D721Med (cell line): Measurements from ENCODE around the gene VAC14.
"Not testable (repeated sequence)": the region's sequence is repeated elsewhere in the genome, so short reads cannot be mapped to it uniquely, and the experiment has no call there.

Source experiments
- DNase-seq: peaks from one replicate; pipeline ENCODE4 v3.0.0; 2011; ENCODE audit warnings: low spot score; ENCODE audit not compliant: insufficient read length
- FAIRE-seq: peaks from 2 replicates; lab custom pipeline; 2011; peaks lifted over from hg19 to GRCh38; lab: Jason Lieb, UNC
- TF ChIP-seq, protein P1 (sequence below): IDR thresholded peaks from 2 replicates; pipeline ENCODE4 v1.5.1; 2012; ENCODE audit warnings: mild to moderate bottlenecking, control low read depth; ENCODE audit not compliant: insufficient read depth; ENCODE audit errors: missing control alignments

VAC14 gene

DNA sequence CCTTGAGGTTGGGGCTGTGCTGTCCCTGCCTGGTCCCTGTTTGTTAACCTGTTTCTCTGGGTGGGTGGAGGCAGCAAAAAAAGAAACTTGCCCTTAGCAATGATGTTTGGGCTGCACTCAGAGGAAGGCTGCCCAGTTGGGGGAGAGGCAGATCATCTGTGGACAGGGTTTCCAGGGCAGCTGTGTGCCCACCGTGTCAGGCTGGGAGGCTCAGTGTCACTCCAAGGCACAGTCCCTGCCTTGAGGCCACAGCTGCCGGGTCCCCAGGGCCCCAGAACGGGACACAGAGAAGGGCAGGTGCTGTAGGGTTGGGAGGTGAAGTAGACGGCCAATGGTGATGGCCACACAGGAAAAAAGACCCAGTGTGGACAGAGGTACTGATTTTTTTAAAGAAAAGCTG, 150.7 kb downstream of the VAC14 start:
- FAIRE-seq (no peak), DNase-seq (no peak)
- TF ChIP-seq, protein P1, sequence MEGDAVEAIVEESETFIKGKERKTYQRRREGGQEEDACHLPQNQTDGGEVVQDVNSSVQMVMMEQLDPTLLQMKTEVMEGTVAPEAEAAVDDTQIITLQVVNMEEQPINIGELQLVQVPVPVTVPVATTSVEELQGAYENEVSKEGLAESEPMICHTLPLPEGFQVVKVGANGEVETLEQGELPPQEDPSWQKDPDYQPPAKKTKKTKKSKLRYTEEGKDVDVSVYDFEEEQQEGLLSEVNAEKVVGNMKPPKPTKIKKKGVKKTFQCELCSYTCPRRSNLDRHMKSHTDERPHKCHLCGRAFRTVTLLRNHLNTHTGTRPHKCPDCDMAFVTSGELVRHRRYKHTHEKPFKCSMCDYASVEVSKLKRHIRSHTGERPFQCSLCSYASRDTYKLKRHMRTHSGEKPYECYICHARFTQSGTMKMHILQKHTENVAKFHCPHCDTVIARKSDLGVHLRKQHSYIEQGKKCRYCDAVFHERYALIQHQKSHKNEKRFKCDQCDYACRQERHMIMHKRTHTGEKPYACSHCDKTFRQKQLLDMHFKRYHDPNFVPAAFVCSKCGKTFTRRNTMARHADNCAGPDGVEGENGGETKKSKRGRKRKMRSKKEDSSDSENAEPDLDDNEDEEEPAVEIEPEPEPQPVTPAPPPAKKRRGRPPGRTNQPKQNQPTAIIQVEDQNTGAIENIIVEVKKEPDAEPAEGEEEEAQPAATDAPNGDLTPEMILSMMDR = no peak

DNA sequence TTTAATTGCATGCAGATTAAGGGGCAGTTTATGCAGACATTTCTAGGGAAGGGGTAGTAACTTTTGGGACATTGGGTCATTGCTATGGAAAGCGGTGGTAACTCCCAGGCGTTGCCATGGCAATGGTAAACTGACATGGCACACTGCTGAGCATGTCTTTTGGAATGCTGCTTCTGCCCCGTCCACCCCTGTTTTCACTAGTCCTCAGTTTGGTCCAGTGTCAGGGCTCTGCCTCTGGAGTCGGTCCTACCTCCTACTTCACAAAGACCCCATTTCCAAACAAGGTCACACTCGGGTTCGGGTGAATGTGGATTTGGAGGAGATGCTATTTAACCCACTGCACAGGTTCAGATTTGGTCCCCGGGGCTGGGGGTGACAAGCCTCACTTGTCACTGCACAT, 151.7 kb downstream of the VAC14 start:
- FAIRE-seq = no peak
- DNase-seq = no peak
- TF ChIP-seq, protein P1 = no peak

DNA sequence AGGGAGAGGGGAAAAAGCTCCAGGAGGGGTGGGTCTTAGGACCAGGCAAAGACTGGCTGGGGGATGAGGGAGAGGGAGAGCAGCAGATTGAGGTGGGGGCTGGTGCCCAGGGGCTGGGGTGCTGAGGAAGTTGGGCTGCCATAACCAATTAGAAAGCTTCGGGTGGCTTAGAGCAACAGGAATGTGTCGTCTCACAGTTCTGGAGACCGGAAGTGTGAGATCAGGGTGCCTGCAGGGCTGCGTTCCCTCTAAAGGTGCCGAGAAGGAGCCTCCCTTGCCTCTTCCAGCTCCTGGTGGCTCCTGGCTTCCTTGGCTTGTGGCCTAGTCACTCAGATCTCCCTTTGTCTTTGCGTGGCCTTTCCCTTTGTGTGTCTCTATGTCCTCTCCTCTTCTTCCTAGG, 152.4 kb downstream of the VAC14 start:
- TF ChIP-seq, protein P1 = no peak
- no peak for DNase-seq
- FAIRE-seq = no peak

DNA sequence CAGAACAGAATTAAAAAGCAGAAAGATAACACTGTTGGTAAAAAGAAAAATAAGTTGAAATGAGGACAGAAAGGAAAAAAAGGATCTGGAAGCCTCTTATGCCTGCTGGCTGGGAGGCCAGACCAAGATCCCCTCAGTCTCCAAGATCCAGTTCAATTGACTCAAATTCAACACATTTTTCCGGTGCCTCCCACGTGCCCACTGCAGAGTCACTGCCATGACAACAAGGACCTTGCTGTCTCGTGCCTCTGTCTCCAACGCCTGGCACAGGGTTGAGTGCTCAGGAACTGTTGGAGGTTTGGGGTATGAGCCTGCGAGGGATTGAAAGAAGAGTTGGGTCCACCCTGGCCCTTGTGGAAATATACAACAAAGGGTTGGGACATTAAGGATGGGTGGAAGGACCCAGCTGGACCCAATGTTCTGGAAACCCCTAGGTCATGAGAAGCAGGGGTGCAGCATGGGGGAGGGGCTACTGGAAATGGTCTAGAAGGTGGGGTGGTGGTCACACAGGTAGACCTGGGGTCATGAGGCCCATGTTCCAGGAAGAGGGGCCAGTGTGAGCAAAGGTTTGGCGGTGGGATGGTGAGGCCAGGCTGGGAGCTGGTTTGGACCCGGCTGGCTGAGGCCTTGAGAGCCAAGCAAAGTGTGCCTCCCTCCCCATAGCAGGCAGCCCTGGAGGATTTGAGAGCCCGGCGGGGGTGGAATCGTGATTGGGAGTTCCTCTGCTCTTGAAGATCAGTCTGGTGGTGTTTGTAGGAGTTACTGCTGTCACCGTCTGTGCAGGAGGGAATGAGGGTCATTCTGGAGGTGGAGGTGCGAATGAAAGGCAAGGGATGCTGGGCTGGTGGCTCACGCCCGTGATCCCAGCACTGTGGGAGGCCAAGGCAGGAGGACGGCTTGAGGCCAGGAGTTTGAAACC, 153.3 kb downstream of the VAC14 start:
- TF ChIP-seq, protein P1 = no peak
- FAIRE-seq (no peak), DNase-seq (no peak)

DNA sequence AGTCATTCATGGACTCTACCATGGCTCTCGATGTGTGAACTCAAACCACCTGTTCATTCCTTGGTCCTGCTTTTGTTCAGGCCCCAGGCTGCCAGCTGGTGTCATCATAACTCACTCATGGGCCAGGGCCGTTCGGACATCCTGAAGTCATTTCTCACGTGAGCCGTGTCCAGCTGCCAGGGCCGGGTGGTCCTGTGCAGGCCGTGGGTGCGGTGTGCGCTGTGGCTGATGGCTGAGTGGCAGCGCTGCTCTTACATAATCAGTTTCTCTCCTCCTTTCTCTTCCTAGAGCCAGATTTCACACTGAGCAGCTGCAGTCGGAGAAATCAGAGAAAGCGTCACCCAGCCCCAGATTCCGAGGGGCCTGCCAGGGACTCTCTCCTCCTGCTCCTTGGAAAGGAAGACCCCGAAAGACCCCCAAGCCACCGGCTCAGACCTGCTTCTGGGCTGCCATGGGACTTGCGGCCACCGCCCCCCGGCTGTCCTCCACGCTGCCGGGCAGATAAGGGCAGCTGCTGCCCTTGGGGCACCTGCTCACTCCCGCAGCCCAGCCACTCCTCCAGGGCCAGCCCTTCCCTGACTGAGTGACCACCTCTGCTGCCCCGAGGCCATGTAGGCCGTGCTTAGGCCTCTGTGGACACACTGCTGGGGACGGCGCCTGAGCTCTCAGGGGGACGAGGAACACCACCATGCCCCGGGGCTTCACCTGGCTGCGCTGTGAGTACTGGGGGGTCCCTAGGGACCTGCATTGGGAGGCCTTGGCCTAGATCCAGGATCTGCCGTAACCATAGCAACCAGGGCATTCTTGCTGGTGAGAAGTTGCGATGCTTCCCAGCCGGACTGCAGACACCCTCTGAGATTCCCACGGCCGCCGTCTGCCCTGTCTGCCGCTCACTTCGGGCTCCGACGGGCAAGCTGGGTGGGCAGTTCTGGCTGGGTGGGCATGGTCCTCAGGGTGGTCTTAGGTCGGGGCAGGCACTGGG, 154.4 kb downstream of the VAC14 start, which contains the start of gene IL34:
IL34 (plus strand) TSS at position 300 of the 982 bp plus-strand sequence; CDS start at position 689, 389 bp downstream.
- TF ChIP-seq, protein P1 = no peak
- DNase-seq = no peak
- FAIRE-seq = no peak

DNA sequence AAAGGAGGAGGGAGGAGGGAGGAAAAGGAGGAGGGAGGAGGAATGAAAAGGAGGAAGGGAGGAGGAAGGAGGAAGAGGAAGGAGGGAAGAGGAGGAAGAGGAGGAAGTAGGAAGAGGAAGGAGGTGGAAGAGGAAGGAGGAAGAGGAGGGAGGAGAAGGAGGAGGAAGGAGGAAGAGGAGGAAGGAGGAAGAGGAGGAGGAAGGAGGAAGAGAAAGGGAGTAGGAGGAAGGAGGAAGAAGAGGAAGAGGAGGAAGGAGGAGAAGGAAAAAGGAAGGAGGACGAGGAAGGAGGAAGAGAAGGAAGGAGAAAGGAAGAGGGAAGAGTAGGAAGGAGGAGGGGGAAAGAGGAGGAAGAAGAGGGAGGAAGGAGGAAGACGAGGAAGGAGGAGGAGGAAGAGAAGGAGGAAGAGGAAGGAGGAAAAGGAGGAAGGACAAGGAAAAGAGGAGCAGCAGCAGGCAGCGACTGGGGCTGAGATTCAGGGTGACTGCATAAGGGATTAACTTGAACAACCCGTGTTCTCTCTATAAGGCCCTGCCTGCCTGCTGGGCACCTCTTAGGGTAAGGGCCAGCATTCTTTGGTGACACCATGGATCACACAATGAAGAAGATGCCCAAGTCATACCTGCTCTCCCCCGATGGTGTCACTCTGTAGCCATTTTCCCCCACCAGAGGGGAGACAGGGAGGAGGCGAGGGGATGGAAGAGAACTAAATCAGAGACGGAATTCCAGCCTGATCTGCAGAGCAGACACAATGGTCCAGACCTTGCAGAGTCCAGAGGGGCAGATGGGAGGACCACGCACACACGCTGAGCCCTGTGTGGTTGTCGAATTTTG, 156.0 kb downstream of the VAC14 start:
- no peak for FAIRE-seq
- DNase-seq = no peak
- TF ChIP-seq, protein P1 = no peak

DNA sequence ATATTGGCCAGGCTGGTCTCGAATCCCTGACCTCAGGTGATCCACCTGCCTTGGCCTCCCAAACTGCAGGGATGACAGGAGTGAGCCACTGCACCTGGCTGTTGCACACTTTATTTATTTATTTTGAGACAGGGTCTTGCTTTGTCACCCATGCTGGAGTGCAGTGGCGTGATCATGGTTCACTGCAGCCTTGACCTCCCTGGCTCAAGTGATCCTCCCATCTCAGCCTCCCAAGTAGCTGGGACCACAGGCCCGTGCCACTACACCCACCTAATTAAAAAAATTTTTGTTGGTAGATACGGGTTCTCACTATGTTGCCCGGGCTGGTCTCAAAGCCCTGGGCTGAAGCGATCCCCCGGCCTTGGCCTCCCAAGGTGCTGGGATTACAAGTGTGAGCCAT, 157.7 kb downstream of the VAC14 start:
- FAIRE-seq, DNase-seq: not testable (repeated sequence)
